ENCODE measurements around the gene PRRT2. TPM values are rescaled to one million over a fixed set of nuclear protein-coding genes. Genes with fewer than 3 reads are reported as not detected.

PRRT2 gene
- total RNA-seq, 6 donors from 2014 or later, result 1.4 to 13.6 (median 2.5) TPM

GRCh38 chr16:29794231-29794710, 17.7 kb upstream of the PRRT2 start:
- peaks cover 4 to 20% (median 18%) of the 10 kb centered on the region in 4 donors for H3K36me3 ChIP-seq
- ATAC-seq (ENCODE audit: low FRiP score in 2 of 2), result no peak
- H3K27me3 ChIP-seq, result no peaks in the 10 kb centered on the region
- no peak overlapping the region for H3K27ac ChIP-seq
- 96 to 99% methylated on average over 3 of the region's 3 CpGs for WGBS, 2 donors
- TF ChIP-seq CTCF (IDR thresholded peaks at IDR 0.05) (no peak), POLR2A (IDR thresholded peaks at IDR 0.05) (no peak), POLR2AphosphoS5 (IDR thresholded peaks at IDR 0.05) (no peak), EP300 (IDR thresholded peaks at IDR 0.05) (no peak)
- peaks cover 15 to 22% (median 17%) of the 10 kb centered on the region in 4 donors for H3K4me1 ChIP-seq
- no peak overlapping the region for H3K4me3 ChIP-seq
- DNase-seq, result no peak
- no peaks in the 10 kb centered on the region for H3K9me3 ChIP-seq

DNA sequence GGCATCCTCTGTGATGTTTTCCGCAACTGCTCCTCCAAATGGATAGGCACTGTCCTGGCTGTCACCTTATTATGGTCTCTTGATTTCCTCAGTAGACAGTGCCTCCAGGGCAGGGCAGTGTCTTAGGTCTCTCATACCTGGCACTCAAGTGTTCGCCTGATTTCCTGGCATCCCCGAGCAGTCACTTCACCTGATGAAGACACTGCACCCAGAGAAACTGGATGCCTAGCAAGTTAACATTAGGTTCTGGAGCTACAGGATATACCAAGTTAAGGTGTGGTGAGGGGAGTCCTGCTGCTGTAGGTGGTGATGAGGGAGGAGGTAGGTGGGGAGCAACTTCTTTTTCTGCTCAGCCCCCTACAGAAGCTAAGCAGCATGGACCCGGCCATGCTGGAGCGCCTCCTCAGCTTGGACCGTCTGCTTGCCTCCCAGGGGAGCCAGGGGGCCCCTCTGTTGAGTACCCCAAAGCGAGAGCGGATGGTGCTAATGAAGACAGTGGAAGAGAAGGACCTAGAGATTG, 9.5 kb upstream of the PRRT2 start:
- ATAC-seq (ENCODE audit: low FRiP score in 2 of 2) (no peak), DNase-seq (no peak)
- no peak overlapping the region for H3K4me3 ChIP-seq
- 97% methylated on average over 8 of the region's 8 CpGs for WGBS, 2 donors
- no peaks in the 10 kb centered on the region for H3K9me3 ChIP-seq
- no peaks in the 10 kb centered on the region for H3K27me3 ChIP-seq
- H3K4me1 ChIP-seq, result peaks cover 10 to 16% (median 12%) of the 10 kb centered on the region in 4 donors
- TF ChIP-seq CTCF (IDR thresholded peaks at IDR 0.05) (no peak), POLR2AphosphoS5 (IDR thresholded peaks at IDR 0.05) (no peak), EP300 (IDR thresholded peaks at IDR 0.05) (no peak), POLR2A (IDR thresholded peaks at IDR 0.05) (no peak)
- H3K27ac ChIP-seq, result no peak overlapping the region
- peaks cover 4 to 26% (median 23%) of the 10 kb centered on the region in 4 donors for H3K36me3 ChIP-seq

GRCh38 chr16:29804020-29804419, 8.0 kb upstream of the PRRT2 start:
- Histone ChIP-seq H3K27ac (peak overlapping the region; percentile 96 to 97 (median 97)), H3K4me1 (peaks cover 22 to 31% (median 27%) of the 10 kb centered on the region in 4 donors), H3K4me3 (peak overlapping the region in 2 of 4 donors; percentile 75 to 91), H3K36me3 (peaks cover 2 to 19% (median 16%) of the 10 kb centered on the region in 4 donors), H3K27me3 (no peaks in the 10 kb centered on the region), H3K9me3 (no peaks in the 10 kb centered on the region)
- TF ChIP-seq POLR2AphosphoS5 (IDR thresholded peaks at IDR 0.05) (no peak), CTCF (IDR thresholded peaks at IDR 0.05) (no peak)
- no peak for DNase-seq
- WGBS, 2 donors, result 81 to 84% methylated on average over 8 of the region's 8 CpGs
- ATAC-seq (ENCODE audit: low FRiP score in 2 of 2), result no peak

DNA sequence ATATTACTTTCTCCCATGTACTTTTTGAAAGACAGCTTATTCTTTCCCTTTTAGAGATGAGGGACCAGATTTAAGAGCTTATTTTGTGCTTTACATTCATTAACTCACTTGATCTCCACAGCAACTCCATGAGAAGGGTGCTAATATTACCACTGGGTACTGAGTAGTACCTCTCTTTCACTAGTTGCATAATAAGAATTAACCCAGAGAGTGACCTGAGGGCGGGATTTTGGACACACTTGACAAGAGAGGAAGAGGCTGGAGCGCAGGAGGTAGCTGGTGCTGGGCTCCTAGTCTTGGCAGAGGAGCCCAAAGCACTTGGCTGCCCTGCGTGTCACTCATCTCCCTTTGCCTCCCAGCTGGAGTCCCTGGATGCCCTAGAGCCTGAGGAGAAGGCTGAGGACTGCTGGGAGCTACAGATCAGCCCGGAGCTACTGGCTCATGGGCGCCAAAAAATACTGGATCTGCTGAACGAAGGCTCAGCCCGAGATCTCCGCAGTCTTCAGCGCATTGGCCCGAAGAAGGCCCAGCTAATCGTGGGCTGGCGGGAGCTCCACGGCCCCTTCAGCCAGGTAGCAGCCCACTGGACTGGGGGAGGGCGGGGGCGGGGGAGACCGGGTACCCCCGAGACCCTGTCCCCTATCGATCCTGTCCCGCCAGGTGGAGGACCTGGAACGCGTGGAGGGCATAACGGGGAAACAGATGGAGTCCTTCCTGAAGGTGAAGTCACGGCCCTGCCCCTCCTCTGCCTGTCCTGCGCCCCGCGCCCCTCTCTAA, 7.3 kb upstream of the PRRT2 start:
- peaks cover 2 to 19% (median 16%) of the 10 kb centered on the region in 4 donors for H3K36me3 ChIP-seq
- DNase-seq (peak in 1 of 2 donors; percentile 81), ATAC-seq (ENCODE audit: low FRiP score in 2 of 2) (peak; percentile 0 to 52)
- H3K27ac ChIP-seq, result peak overlapping the region; percentile 96 to 97 (median 97)
- no peaks in the 10 kb centered on the region for H3K9me3 ChIP-seq
- H3K4me3 ChIP-seq, result peak overlapping the region; percentile 63 to 93 (median 83)
- no peaks in the 10 kb centered on the region for H3K27me3 ChIP-seq
- TF ChIP-seq POLR2A (IDR thresholded peaks at IDR 0.05) (peak in 1 of 4 donors; percentile 51), CTCF (IDR thresholded peaks at IDR 0.05) (no peak), EP300 (IDR thresholded peaks at IDR 0.05) (no peak), POLR2AphosphoS5 (IDR thresholded peaks at IDR 0.05) (peak in 1 of 2 donors; percentile 5)
- peaks cover 29 to 37% (median 34%) of the 10 kb centered on the region in 4 donors for H3K4me1 ChIP-seq
- WGBS, 2 donors, result 3 to 5% methylated on average over 6 to 7 of the region's 26 CpGs

Measured in upper lobe of left lung (tissue), 6 donors.